ENCODE measurements around the gene KCP. TPM values are rescaled to one million over a fixed set of nuclear protein-coding genes. Genes with fewer than 3 reads are reported as not detected.

The KCP gene
- total RNA-seq, 1 donor from 2014 or later = 0.09 TPM

DNA sequence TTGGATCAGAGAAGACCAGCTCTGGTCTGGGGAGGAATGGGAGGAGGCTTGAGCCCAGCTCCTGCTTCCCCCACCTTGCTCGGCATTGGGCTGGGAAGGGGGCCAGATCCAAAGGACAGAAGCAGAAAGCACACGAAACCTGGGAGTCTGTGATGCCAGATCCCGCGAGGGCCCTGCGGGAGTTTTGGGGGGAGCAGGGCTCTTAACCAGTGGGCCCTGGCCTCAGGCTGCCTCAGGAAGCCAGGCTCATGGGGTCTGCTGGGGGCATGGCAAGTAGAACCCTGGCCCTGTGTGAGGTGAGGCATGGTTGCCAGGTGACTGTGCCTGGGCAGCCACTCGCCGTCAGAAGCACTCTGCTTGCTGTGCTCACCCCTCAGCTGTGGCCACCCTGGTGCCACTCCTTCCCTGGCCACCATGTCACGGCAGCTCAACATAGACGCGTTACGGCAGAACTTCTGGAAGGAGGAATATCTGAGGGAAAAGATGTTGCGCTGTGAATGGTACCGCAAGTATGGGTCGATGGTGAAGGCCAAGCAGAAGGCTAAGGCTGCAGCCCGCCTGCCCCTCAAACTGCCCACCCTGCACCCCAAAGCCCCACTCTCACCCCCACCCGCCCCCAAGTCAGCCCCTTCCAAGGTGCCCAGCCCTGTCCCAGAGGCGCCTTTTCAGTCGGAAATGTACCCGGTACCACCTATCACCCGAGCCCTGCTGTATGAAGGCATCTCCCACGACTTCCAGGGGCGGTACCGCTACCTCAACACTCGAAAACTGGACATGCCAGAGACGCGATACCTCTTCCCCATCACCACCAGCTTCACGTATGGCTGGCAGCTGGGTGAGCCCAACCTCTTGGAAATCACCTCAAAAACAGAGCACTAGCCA, 44.3 kb downstream of the KCP start:
- Mint-ChIP-seq H3K4me3 (no peak overlapping the region), H3K27ac (no peak overlapping the region), H3K9me3 (no peaks in the 10 kb centered on the region), H3K36me3 (ENCODE audit: low read depth) (peaks cover 28% of the 10 kb centered on the region), H3K4me1 (peaks cover 27% of the 10 kb centered on the region), H3K27me3 (peaks cover 23% of the 10 kb centered on the region)
- no peak for DNase-seq
- intact Hi-C loops (cut with micrococcal nuclease) = no loop called here

DNA sequence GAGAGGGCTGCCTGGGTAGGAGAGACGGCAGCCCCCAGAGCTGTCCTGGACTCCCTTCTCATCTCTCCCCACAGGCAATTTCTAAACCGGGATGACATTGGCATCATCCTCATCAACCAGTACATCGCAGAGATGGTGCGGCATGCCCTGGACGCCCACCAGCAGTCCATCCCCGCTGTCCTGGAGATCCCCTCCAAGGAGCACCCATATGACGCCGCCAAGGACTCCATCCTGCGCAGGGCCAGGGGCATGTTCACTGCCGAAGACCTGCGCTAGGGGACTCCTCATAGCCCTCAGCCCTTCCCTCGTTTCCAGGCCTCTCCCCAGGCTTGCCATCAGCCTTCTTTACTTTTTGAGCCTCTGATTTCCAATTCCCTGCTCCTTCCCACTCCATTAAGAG, 45.2 kb downstream of the KCP start:
- H3K27ac Mint-ChIP-seq = no peak overlapping the region
- H3K36me3 Mint-ChIP-seq (ENCODE audit: low read depth) = peaks cover 28% of the 10 kb centered on the region
- H3K9me3 Mint-ChIP-seq = no peaks in the 10 kb centered on the region
- DNase-seq = no peak
- H3K4me3 Mint-ChIP-seq = no peak overlapping the region
- H3K4me1 Mint-ChIP-seq = peaks cover 31% of the 10 kb centered on the region
- intact Hi-C loops (cut with micrococcal nuclease) = no loop called here
- peaks cover 13% of the 10 kb centered on the region for H3K27me3 Mint-ChIP-seq

DNA sequence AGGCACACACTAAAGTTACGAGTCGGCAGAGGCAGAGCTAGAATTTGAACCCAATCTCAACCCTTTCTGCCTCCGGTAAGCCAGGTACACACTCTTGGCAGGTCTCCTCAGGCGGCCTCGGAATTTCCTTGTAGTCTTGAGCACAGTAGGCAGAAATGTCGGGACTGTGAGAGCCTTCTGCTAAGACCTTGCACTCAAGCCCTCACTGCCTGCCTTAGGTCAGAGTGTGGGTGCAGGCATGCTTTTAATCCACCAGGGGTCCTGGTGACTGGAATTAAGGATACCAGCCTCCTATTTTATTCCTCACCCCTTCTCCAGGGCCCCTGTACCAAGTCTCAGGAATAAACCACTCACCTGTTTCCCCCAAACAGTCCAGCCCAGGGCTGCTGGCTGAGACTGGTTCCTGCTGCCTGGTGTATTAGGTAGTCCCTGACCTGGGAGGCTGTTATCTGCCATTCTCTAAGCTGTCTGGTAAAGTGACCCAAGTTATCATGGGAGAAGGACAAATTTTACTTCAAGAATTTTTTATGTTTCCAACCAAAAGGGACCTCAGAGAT, 47.0 kb downstream of the KCP start:
- peak; percentile 87 for DNase-seq
- H3K9me3 Mint-ChIP-seq = no peaks in the 10 kb centered on the region
- peaks cover 26% of the 10 kb centered on the region for H3K4me1 Mint-ChIP-seq
- intact Hi-C loops (cut with micrococcal nuclease) = loop anchor here (1.0 kb wide), 2 partner anchors 20 to 228 kb away; no protein-coding TSS in a partner anchor
- H3K27ac Mint-ChIP-seq = peak overlapping the region; percentile 96
- H3K36me3 Mint-ChIP-seq (ENCODE audit: low read depth) = peaks cover 28% of the 10 kb centered on the region
- peak overlapping the region; percentile 93 for H3K4me3 Mint-ChIP-seq
- H3K27me3 Mint-ChIP-seq = peaks cover 9% of the 10 kb centered on the region

- Mint-ChIP-seq H3K9me3 (no peaks in the 10 kb centered on the region), H3K27me3 (peaks cover 4% of the 10 kb centered on the region), H3K27ac (peak within 1 kb of the TSS; percentile 96), H3K4me1 (peaks cover 24% of the 10 kb centered on the region), H3K36me3 (ENCODE audit: low read depth) (peaks cover 27% of the 10 kb centered on the region), H3K4me3 (peak within 1 kb of the TSS; percentile 93)
- peak; percentile 100 for DNase-seq
- intact Hi-C loops (cut with micrococcal nuclease) = loop anchor here (1.0 kb wide), 4 partner anchors 20 to 361 kb away; partner anchors contain the start of gene CALU
Measured at GRCh38 chr7:128862571-128863432, 47.7 kb downstream of the KCP start, which contains the start of gene ATP6V1F. ATP6V1F (plus strand) TSS chr7:128862856; CDS start chr7:128862905, 49 bp downstream.

- Mint-ChIP-seq H3K36me3 (ENCODE audit: low read depth) (peaks cover 21% of the 10 kb centered on the region), H3K27me3 (peaks cover 2% of the 10 kb centered on the region), H3K4me1 (peaks cover 21% of the 10 kb centered on the region), H3K4me3 (peak overlapping the region; percentile 93), H3K27ac (peak overlapping the region; percentile 96), H3K9me3 (no peaks in the 10 kb centered on the region)
- intact Hi-C loops (cut with micrococcal nuclease) = loop anchor here (1.0 kb wide), 2 partner anchors 123 to 362 kb away; partner anchors contain the start of gene CALU
- peak; percentile 62 for DNase-seq
Measured at GRCh38 chr7:128861957-128862570, 48.4 kb downstream of the KCP start.

GRCh38 chr7:128860158-128861073, 50.1 kb downstream of the KCP start:
- Mint-ChIP-seq H3K4me1 (peaks cover 18% of the 10 kb centered on the region), H3K36me3 (ENCODE audit: low read depth) (peaks cover 9% of the 10 kb centered on the region), H3K27me3 (peaks cover 2% of the 10 kb centered on the region), H3K4me3 (no peak overlapping the region), H3K9me3 (no peaks in the 10 kb centered on the region), H3K27ac (peak overlapping the region; percentile 25)
- intact Hi-C loops (cut with micrococcal nuclease) = no loop called here
- no peak for DNase-seq

DNA sequence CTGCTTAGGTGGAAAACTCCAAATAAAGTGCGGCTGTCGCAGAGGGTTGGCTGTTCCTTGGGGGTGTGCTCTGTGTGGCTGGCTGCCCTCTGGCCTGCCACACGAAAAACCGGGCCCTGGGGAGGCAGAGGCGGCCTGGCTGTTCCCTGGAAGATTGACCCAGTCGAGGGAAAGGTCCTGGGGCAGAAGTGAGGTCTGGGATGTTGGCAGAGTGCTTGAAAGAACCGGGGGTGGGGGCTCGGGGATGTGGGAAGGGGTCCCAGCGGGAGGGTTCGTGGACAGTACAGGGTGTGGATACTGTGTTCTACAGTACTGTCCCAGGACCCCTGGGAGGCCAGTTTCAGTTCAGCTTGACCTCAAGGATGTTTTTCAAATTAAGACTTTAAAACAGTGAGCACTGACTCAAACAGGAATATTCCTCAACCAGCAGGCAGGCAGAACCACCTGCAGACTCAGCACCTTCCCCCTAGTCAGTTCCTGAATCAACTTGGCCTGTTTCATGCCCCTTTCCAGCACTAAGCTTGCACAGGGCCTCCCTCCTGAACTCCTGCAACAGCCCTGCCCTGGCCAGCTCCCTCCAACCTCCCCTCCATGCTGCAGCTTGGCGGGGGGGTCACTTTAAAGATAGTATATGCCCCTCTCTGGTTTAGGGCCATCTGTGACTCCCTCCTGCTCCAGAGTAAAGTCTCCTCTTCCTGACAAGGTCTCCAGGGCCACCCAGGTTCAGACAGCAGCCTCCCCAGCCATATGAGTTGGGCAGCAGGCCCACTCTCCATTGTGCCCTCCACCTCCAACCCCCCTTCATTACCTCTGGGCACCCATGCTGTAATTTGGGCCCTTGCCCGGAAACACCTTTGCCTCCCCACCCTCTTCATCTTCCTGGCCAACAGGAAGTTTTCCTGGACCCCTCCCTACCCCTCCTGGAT, 51.0 kb downstream of the KCP start:
- peaks cover 2% of the 10 kb centered on the region for H3K27me3 Mint-ChIP-seq
- H3K4me3 Mint-ChIP-seq = no peak overlapping the region
- peaks cover 5% of the 10 kb centered on the region for H3K36me3 Mint-ChIP-seq (ENCODE audit: low read depth)
- DNase-seq = no peak
- no peak overlapping the region for H3K27ac Mint-ChIP-seq
- intact Hi-C loops (cut with micrococcal nuclease) = no loop called here
- no peaks in the 10 kb centered on the region for H3K9me3 Mint-ChIP-seq
- H3K4me1 Mint-ChIP-seq = peaks cover 18% of the 10 kb centered on the region

DNA sequence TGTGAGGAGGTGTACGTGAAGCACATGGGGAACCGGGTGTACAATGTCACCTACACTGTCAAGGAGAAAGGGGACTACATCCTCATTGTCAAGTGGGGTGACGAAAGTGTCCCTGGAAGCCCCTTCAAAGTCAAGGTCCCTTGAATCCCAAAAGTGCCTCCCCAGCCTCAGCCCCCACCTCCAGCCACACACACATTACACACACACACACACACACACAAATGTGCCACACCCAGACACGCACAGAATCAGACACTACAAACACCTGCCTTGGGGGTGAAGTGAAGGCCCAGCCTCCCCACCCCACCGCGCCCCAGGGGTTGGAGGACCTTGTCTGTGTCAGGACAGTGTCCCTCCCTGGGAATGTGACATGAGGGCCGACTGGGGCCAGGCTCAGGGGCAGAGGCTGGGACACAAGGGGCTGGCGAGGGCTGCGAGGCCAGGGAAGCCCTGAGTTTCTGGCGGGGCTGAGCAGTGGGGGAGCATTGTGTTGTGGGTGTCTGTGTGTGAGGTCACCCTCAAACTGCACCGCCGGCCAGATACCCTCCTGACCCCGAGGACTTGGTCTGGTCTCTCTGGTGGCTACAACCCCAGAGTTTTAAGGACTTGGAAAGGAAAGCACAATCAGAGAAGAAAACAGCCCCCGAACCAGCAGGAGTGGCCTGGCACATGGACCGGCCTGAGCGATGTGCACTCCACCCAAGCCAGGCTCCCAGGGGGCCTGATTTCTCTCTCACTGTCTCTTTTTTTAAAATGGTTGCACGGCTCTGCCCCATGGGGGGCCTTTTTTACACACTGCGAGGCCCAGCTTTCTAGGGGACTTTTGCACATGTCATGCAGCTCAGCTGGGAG, 51.9 kb downstream of the KCP start:
- no peak for DNase-seq
- Mint-ChIP-seq H3K4me3 (no peak overlapping the region), H3K27me3 (peaks cover 2% of the 10 kb centered on the region), H3K9me3 (no peaks in the 10 kb centered on the region), H3K4me1 (peaks cover 14% of the 10 kb centered on the region), H3K27ac (no peak overlapping the region), H3K36me3 (ENCODE audit: low read depth) (peaks cover 4% of the 10 kb centered on the region)
- intact Hi-C loops (cut with micrococcal nuclease) = no loop called here

GRCh38 chr7:128856001-128856718, 54.3 kb downstream of the KCP start:
- Mint-ChIP-seq H3K4me3 (no peak overlapping the region), H3K4me1 (peaks cover 5% of the 10 kb centered on the region), H3K27me3 (no peaks in the 10 kb centered on the region), H3K9me3 (no peaks in the 10 kb centered on the region), H3K36me3 (ENCODE audit: low read depth) (no peaks in the 10 kb centered on the region), H3K27ac (no peak overlapping the region)
- intact Hi-C loops (cut with micrococcal nuclease) = no loop called here
- DNase-seq = no peak

- intact Hi-C loops (cut with micrococcal nuclease) = no loop called here
- H3K27ac Mint-ChIP-seq = no peak overlapping the region
Measured at GRCh38 chr7:128855559-128855958, 55.0 kb downstream of the KCP start.

GRCh38 chr7:128854396-128854795, 56.1 kb downstream of the KCP start:
- no peak overlapping the region for H3K27ac Mint-ChIP-seq
- no peaks in the 10 kb centered on the region for H3K36me3 Mint-ChIP-seq (ENCODE audit: low read depth)
- H3K4me3 Mint-ChIP-seq = no peak overlapping the region
- no peaks in the 10 kb centered on the region for H3K27me3 Mint-ChIP-seq
- H3K4me1 Mint-ChIP-seq = no peaks in the 10 kb centered on the region
- no peaks in the 10 kb centered on the region for H3K9me3 Mint-ChIP-seq
- no peak for DNase-seq
- intact Hi-C loops (cut with micrococcal nuclease) = no loop called here

More at GRCh38 chr7:128855559-128855958, 55.0 kb downstream of the KCP start:
- Mint-ChIP-seq H3K4me1 (peaks cover under 1% of the 10 kb centered on the region), H3K9me3 (no peaks in the 10 kb centered on the region), H3K27me3 (no peaks in the 10 kb centered on the region), H3K36me3 (ENCODE audit: low read depth) (no peaks in the 10 kb centered on the region), H3K4me3 (no peak overlapping the region)
- no peak for DNase-seq
